Hepatocyte (in vitro differentiated cells): ENCODE results near the gene KRTAP10-5.

ENCODE experiments used
- EZH2 ChIP-seq: fragments of 200-600 bp; sonication (generic); IDR thresholded peaks from 2 replicates; pipeline ENCODE4 v1.6.1; 2016; ENCODE audit warnings: antibody characterized with exemption, mild to moderate bottlenecking, borderline replicate concordance
- TF ChIP-seq, protein P1 (sequence below): fragments of 200-600 bp; sonication (generic); IDR thresholded peaks from 2 replicates; pipeline ENCODE4 v1.5.1; 2016; ENCODE audit warnings: antibody characterized with exemption, mild to moderate bottlenecking; ENCODE audit not compliant: poor library complexity

DNA sequence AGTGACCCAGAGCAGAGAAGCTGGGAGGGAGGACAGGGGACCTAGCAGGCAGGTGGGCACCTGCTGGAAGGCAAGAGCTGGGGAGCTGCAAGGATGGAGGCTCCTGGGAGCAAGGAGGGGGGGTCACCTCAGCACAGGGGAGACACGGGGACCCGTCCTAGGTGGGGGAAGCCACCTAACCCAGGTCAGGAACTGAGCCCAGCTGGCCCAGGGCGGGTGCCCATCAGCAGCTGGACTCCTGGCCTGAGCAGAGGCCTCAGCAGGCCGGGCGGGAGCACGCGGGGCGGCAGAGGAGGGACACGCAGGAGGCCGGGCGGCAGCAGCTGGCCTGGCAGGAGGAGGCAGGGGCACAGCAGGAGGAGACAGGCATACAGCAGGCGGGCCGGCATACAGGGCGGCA, 41.4 kb downstream of the KRTAP10-5 start:
- TF ChIP-seq, protein P1, sequence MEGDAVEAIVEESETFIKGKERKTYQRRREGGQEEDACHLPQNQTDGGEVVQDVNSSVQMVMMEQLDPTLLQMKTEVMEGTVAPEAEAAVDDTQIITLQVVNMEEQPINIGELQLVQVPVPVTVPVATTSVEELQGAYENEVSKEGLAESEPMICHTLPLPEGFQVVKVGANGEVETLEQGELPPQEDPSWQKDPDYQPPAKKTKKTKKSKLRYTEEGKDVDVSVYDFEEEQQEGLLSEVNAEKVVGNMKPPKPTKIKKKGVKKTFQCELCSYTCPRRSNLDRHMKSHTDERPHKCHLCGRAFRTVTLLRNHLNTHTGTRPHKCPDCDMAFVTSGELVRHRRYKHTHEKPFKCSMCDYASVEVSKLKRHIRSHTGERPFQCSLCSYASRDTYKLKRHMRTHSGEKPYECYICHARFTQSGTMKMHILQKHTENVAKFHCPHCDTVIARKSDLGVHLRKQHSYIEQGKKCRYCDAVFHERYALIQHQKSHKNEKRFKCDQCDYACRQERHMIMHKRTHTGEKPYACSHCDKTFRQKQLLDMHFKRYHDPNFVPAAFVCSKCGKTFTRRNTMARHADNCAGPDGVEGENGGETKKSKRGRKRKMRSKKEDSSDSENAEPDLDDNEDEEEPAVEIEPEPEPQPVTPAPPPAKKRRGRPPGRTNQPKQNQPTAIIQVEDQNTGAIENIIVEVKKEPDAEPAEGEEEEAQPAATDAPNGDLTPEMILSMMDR, result no peak
- TF ChIP-seq EZH2, result no peak
